ENCODE results near the gene LAPTM4A.

GRCh38 chr2:20030224-20030623 is 21.2 kb downstream of the LAPTM4A start:
- TF ChIP-seq CTCF (IDR thresholded peaks at IDR 0.05) (no peak), POLR2AphosphoS5 (IDR thresholded peaks at IDR 0.05) (no peak)
